T-helper 22 cell (primary cell): ENCODE results near the gene BRAT1.
A peak's percentile ranks its signal among the peaks of the same experiment; 100 is the strongest.
"Not testable (repeated sequence)": the region's sequence is repeated elsewhere in the genome, so short reads cannot be mapped to it uniquely, and the experiment has no call there.

Experiments used
- DNase-seq: peaks from one replicate; pipeline ENCODE4 v3.0.0-alpha.2; 2020; ENCODE audit warnings: low read depth

Gene BRAT1

GRCh38 chr7:2535872-2536627, 19.3 kb downstream of the BRAT1 start:
- not testable (repeated sequence) for DNase-seq

- DNase-seq = not testable (repeated sequence)
Measured at GRCh38 chr7:2534214-2534613, 21.1 kb downstream of the BRAT1 start.

GRCh38 chr7:2533566-2533965, 21.8 kb downstream of the BRAT1 start:
- not testable (repeated sequence) for DNase-seq

GRCh38 chr7:2532816-2533215, 22.5 kb downstream of the BRAT1 start:
- not testable (repeated sequence) for DNase-seq

GRCh38 chr7:2532199-2532772, 23.0 kb downstream of the BRAT1 start:
- not testable (repeated sequence) for DNase-seq

- not testable (repeated sequence) for DNase-seq
Measured at GRCh38 chr7:2531796-2532110, 23.6 kb downstream of the BRAT1 start.

DNA sequence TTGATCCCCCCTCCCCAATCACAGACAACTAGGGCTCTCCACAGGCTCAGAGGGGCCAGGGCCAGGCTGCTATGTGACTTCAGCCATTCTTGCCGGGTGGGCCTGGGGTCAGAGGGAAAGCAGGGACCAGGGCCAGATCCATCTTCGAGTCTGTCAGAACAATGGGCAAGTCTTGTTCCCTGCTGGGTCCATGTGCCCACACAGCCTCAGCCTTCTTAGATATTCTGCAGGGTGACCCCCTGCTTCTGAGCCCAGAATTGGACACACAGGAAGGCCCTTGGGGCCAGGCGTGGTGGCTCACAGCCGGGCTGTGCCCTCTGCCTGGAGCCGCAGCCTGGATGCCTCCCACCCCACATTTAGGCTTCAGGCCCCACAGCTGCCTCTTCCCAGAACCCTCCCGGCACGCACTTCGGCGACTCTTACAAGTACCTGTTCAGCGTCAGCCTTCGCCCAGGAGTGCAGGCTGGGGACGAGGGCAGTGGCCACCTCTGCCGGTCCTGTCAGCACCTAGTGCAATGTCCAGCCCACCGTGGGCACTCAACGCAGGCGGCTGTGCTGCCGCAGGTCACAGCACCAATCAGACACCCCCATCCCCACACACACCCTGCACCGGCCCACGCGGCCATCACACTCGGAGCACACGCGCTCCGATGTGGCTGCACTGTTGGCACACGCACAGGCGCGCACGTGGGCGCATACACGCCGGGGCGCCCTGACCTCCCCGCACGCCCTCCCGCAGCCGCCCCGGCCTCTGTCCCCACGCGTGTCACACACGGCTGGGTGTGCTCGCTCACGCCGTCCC, 24.1 kb downstream of the BRAT1 start:
- not testable (repeated sequence) for DNase-seq

GRCh38 chr7:2530071-2530987, 25.0 kb downstream of the BRAT1 start:
- DNase-seq = peak; percentile 82

- peak; percentile 71 for DNase-seq
Measured at GRCh38 chr7:2529161-2530070, 25.9 kb downstream of the BRAT1 start.

- DNase-seq = no peak
Measured at GRCh38 chr7:2528481-2529095, 26.7 kb downstream of the BRAT1 start.

DNA sequence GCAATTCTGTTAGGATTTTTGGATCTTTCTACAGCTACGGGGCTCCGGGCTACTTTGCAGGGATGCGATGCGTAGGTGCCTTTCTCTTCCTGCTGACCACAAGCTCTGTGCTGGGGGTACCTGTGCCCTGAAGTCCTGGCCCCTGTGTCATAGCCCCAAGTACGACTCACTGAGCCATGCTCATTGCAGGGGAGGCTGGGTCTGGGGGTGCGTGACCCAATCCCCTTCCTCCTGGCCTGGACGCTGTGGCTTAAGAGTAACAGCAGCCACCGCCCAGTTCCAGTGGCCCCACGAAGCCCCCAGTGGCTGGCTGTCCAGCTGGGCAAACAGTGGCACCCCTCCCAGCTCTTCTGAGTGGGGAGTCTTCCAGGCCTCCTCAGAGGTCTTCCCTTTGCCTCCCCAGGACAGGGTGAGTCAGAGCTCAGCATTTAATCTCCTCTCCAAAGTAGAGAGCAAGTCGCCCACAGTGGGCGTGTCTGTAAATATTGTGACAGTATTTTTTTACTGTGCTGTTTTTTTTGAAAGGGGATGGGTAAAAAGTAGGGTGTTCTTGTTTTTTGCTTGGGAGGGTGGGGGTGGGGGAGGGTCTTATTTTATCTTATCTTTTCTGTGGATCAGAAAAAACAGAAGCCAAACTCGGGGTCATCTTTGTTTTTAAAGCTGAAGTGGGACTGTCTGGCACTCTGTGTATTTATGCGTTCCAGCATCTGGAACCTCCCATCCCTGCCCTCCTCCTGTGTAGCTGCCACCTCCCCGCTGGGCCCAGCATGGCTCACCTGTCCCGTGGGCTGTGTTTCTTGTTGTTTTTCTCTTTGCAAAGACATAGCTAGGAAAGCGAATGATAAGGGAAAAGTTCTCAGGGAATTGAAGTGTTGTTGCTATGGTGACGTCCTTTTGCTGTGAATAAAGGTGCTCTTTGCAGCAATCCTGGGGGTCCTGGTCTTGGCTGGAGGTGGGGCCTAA, 27.5 kb downstream of the BRAT1 start:
- DNase-seq = peak; percentile 55

GRCh38 chr7:2526659-2527504, 28.4 kb downstream of the BRAT1 start:
- no peak for DNase-seq

GRCh38 chr7:2525658-2526630, 29.4 kb downstream of the BRAT1 start:
- DNase-seq = no peak

GRCh38 chr7:2524808-2525657, 30.3 kb downstream of the BRAT1 start:
- DNase-seq = no peak

DNA sequence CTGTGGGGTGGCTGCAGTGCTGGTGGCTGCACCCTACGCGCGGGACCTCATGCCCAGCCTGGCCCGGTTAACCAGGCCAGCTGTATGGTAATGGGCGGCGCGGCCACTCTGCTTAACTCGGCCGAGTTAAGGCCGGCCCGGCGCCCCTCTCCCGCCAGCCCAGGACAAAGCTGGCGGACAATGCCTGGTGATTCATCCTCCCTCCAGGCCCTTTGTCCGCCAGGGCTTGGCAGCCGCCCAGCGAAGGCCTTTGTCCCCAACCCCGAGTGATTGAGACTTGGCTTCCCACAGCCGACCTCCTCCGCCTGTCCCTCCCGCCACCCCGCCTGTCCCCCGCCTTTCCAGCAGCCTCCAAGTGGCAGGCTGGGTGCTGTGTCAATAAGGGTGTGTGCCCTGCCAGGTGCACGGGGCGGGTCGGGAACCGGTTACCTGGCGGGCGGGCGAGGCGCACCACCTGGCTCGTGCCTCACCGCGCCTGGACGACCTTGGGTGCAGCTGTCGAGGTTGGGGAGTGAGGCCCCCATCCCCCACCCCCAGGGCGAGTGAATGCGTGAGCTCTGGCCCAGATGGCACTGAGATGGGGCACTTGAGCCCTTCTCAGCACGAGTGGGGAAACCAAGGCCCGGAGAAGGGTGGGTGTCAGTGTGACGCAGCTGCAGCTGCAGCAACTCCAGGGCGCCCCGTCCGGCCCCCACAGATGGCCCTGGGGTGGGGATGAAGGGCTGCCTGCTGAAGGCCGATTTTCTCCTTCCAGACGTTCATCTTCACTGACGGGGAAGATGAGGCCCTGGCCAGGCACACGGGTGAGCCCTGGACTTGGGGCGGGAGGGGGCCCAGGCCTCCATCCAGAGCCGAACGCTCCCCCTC, 31.1 kb downstream of the BRAT1 start:
- no peak for DNase-seq
